GM18511 (cell line): Measurements from ENCODE around the gene FARS2.
A peak's percentile ranks its signal among the peaks of the same experiment; 100 is the strongest.

Experiments
- ATAC-seq: cut with Tn5 transposase; IDR thresholded peaks from one replicate; pipeline ENCODE4 v1.9.1; 2021; ENCODE audit warnings: mild to moderate bottlenecking, moderate library complexity; ENCODE audit not compliant: unreplicated experiment

The FARS2 gene

DNA sequence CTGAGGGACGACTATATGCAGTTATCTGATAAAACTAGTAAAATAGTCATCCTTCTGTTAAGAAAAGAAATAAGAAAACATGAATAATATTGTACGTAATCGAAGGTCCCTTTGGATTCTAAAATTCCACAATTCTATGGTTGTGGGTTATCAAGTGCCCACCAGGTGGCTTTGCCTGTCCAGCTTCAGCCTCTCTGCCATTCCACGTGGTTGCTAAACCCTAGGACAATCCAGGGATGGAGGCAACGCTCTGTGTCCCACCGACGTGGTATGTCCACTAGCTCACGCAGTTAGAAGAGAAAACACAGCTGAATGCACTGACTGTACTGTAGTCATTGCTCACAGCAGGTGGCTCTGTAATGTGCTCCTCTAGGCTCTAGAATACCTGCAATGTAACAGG, 349.3 kb downstream of the FARS2 start:
- no peak for ATAC-seq

DNA sequence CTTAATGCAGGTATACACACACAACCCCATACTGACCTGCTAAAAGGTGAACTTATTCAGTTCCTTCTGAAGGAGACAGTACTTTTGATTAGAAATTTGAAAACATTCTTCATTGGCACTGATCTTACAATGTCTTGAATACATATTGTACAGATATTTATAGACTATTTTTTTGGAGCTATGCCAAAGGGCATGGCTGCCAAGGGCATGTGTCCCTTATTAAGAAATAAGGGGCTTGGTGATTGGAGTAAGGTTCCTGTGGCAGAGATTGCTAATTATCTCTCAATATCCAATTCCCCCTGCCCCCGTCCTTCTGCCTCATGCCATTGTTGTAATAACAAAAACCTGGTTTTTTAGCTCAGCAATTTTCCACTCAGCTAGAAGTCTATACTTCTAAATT, 355.9 kb downstream of the FARS2 start:
- no peak for ATAC-seq

DNA sequence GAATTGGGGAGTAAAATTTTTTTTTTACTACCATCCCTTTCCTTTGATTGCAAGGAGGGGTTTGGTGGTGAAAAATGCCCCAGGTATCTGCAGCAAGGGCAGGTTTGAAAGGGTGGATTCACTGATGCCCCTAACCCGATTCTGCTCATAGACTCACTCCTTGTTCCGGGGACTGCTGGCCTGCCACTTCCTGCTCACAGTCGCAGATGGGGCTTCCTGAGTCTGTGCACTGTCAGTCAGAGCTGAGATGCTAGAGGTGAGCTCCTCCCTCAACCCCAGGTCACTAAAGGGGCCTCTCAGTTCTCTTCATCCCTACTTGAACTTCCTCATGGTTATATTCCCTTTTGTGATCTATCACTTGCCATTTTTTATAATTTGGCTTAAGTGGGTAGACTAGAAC, 357.9 kb downstream of the FARS2 start:
- ATAC-seq: peak; percentile 70

DNA sequence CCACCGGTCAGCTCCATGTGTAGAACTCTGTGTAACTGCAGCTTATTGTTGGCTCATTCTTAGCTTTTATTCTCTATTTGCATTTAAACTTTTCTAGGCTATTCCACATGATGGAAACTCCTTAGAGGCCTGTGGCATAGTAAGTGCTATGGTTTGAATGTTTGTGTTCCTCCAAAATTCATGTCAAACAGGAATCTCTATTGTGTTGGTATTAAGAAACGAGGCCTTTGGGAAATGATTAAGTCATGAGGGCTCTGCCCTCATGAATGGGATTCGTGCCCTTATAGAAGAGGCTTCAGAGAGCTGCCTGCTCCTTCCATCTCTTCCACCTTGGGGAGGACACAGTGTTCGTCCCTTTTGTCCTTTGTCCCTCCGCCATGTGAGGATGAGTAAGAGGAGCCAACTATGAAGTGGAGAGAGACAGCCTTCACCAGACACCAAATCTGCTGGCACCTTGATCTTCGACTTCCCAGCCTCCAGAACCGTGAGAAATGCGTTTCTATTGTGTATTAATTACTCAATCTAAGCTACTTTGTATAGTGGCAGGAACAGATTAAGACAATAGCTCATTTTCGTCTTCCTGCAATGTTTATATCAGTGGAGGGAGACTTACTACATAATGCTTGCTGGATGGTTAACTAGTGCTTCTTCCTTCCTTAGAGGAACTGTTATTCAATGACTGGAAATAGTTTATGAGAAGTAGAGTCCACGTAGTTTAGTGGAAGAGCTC, 361.1 kb downstream of the FARS2 start:
- ATAC-seq: no peak

DNA sequence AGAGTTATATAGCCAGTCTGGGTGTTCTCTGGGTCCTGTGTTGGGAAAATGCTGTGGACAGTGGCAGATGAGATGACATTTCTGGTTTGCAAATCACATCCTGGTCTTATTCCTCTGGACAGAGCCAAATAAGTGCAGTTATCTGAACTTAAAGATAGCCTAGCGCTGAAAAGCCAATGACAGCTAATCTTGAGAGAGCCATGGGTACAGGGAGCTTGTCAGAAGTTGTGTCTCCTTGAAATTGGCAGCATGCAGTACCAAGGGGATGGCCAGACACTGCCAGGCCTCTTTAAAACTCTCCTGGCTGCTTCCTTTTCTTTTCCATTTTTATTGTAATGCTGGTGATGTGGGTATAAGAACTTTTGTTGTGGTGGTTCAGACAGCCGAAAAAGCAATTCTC, 362.5 kb downstream of the FARS2 start:
- no peak for ATAC-seq

DNA sequence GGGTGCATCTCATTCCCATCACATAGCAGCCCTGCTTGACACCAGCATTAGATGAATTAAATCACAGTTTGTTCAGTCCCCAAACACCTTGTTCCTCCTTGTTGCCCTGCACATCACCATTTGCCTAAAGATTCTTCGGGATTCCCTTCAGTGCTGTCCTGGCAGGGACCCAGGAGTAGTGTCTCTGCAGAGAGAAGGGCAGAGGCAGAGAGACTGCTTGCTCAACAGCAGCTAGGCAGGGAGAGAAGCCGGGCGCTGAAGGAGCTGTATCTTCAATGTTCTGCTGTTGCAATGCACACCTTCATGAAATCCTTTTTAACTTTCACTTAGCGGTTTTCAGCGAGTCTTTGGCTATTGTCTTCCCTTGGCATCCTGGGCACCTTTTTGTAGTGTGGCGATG, 362.9 kb downstream of the FARS2 start:
- no peak for ATAC-seq

DNA sequence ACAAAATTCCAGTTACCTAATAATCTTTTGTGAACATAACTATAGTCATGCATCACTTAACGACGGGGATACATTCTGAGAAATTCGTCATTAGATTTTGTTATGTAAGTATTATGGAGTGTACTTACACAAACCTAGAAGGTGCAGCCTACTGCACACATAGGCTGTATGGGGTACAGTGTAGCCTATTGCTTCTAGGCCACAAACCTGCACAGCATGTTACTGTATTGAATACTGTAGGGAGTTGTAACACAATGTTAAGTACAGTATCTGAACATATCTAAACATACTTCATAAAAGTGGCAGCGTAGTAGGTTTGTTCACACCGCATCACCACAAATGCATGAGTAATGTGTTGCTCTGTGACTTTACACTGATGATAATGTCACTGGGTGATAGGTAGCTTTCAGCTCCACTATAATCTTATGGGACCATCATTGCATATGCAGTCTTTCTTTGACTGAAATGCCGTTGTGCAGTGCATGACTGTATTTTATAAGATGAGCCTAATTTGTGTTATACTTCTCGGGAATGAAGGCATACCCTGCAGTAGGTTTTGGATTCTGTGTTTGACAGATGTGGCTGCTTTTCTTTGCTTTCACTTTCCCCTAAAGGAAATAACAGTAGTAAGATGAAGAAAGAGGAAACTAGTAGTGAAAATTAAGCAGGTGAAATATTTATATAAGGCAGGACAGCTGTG, 365.6 kb downstream of the FARS2 start:
- peak; percentile 87 for ATAC-seq

DNA sequence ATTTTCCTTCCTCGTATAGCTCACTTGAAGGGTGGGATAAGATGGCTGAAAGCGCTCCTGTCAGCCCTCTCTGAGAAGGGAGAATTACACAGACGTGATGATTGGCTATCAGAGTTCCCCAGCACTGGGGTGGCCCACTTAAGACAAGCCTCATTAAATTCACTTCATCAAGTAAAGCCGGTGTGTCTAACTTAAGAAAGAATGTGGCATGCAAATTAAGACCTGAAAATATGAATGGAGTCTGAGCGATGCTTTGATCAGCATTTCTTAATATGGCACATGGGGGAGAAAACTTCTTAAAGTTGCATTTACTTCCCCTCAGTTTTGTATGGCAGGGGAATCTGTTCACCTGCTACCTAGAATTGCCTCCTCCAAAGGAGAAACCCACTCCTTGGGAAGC, 369.3 kb downstream of the FARS2 start:
- ATAC-seq: no peak

DNA sequence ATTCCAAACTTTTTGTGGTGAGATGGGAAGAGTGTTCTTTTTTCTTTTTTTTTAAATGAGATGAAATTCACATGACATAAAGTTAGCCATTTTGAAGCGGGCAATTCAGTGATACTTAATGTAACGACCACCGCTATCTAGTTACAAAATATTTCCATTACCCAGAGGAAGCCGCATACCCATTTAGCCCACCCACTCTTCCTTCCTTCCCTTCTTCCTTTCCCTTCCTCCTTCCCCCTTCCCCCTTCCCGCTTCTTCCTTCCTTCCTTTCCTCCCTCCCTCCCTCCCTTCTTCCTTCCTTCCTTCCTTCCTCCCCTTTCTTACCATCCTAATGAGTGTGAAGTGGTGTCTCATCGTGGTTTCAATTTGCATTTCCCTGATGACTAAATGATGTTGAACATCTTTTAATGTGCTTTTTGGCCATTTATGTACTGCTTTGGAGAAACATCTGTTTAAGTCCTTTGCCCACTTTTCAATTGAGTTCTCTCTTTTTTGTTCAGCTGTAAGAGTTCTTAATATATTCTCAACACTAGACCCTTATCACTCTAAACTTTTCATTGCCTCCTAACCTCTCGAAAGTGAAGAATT, 371.1 kb downstream of the FARS2 start:
- ATAC-seq: no peak

DNA sequence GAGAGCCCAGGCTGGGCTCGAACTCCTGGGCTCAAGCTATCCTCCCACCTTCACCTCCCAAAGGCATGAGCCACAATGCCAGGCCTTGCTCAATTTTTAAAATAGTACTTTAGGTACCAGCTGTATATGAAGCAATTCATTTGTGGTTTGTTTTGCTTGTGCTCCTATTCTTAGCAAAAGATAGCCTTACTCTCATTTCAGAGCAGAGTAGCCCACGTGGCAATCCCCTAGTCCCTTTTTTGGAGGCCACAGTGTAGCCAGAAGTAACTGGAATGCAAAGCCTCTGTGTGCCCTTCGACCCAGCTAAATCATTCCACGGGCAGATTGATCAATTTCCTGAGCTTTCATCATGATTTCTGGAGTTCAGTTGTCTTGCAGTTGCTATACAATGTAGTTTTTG, 373.2 kb downstream of the FARS2 start:
- ATAC-seq: no peak

DNA sequence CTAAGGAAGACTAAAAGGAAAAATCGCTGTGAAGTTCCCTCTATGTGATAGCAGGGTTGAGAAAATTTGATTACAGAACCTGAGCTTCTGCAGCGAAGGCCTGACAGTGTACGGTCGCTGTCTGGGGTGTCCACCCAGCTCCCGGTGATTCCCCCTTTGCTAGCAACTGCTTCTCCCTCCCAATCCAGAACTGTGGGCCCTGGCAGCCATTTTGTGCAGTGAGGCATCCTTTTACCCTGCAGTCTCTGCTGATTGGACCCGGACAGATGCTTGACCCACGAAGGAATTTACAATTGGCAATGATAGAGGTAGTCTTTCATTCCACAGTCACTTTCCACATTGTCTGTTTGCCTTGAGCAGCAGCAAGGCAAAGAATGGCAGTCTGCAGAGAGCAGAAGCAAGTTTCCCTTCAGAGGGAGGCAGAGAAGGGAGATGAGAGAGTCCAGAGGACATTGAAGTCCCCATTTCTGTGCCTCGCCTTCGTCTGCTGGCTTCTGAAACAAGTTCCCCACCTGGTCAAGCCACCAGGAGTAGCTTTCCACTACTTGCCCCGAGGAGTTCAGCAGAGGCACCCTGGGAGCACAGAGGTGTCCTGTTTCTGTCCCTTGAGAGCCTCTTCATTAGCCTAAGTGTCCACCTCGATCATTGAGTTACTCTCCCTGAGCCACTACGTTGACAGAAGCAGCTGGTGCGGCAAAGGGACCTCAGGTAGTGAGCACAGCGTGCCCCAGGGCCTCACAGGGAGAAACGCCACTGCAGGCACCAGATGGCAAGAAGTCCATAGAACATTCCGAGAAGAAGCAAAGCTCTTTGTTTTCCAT, 375.1 kb downstream of the FARS2 start:
- ATAC-seq: no peak

DNA sequence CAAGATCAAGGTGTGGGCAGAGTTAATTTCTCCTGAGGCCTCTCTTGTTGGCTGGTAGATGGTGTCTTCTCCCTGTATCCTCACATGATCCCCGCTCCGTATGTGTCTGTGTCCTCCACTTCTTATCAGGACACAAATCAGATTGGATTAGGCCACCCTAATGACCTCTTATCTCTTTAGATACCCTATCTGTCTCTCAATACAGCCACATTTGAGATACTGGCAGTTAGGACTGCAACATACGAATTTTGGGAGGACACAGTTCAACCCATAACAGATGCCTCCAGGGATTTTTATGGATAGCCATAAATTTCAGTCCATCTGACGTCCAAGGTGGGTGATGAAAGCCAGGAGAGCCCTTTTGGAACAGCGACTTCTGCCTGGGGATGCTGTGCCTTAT, 376.4 kb downstream of the FARS2 start:
- no peak for ATAC-seq

DNA sequence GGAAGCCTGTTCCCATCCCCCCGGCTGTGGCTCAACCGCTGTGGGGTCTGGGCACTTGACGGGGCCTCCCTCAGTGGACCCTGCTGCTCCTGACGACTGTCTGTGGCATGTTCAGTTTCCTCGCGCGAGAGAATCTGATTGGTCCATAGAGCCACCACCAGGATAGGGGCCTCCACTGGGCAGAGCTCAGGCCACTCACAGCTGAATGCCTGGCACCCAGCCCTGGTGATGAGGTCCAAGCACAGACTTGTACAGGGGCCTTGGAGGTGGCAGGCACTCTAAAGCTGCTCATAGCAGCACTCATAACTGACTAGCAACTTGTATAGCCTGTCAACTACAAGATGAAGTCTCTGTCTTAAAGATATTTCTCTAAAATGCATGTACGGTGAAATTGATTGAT, 377.4 kb downstream of the FARS2 start:
- ATAC-seq: no peak

DNA sequence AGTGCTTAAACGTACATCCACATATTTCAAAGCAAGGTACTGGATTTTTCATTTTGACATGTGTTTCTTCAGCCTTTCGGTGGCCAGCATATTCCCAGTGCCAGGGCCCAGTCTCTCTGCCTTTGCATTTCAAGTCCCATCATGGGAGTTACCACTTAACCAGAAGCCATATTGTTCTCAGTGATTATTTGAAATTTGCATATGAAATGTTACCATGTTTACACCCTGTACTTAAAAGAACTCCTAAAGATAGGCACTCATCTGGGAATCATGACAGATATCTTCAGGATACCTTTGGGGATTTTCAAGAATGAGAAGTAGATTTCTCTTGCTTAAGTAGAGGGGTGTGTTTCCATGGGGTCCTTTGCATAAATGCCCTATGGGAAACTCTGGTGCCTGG, 377.9 kb downstream of the FARS2 start:
- ATAC-seq: no peak

DNA sequence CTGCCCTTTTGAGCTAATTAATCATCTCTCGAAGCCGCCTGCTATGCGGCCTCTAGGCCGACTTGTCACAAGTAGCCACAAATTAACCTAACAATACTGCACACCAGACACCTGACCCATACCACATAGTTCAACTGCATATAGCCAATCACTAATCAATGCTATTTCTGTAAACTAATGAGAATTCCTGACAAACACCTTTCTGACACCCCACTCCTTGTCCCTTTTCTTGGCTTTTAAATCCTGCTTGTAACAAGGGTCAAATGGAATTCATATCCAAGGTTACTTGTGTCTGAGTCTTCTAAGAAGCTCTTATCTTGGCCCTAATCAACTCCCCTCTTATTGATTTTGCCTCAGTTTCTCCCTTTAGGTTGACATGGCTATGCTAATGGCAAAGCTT, 379.3 kb downstream of the FARS2 start:
- no peak for ATAC-seq

DNA sequence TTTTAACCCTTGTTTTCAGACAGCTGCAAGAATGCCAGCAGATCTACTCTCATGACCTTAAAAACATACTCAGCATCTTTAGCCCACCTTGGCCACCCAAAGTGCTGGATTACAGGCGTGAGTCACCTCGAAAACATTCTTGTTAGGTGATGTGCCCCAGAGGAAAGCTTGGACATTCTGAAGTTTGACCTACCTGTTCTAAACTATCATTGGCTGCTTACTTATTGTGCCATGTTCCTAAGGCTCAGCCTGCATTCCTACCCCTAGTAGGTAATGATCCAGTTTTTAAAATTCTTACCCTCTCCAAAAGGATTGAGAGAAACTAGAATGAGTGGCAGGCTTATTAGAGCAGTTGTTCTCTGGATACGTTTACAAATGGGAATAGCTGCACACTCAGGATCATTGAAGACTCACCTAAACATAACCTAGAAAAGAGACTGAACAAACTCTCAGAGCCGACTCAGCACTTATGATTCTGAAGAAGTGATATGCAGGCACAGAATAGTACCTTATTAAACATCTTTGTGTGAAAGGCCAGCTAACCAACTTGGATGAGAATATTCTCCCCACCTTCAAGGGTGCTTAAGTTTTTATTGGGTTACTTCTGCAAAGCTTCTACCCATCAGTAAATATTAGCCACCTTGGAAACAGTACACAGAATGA, 383.3 kb downstream of the FARS2 start:
- ATAC-seq: no peak

DNA sequence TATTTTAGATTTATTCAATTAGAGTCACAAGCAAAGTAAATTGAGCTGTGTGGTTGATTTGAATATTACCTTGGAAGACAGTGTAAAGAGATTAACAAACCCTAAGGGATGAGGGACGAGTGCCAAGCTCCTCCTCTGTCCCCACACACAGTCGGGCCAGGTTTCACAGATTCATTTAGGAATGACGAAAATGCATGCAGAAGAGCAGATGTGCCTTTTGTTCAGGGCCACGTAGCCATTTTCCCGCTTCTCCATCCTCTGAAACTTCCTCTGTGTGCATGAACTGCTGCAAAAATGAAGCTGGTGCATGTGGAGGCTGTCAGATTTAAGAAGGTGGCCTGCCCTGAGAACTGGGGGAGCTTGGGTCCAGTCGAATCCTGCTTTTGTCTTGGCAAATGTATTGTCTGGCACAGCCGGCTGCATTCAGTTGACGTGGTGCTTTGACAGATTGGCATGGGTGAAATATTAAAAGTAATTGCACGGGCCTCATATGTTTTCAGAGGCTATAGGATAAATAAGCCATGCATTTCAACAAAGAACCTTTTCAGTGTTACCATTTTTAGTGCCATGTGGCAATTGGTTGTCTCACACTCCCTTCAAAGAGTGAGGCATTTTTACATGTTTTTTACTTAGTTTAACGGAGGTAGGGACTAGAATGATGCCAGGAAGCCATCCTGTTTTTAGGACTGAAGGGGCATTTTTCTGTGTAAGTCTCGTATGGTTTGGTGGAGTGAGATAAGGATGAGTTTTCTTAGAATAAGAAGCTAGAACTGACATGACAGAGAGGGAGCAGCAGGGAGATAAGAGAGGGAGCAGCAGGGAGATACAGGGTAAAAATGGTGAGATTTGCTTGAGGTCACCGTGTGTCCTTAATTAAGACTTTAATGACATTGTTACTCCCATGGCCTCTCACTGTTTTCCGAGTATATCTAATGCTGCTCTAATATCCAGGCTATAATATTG, 384.3 kb downstream of the FARS2 start:
- ATAC-seq: no peak

DNA sequence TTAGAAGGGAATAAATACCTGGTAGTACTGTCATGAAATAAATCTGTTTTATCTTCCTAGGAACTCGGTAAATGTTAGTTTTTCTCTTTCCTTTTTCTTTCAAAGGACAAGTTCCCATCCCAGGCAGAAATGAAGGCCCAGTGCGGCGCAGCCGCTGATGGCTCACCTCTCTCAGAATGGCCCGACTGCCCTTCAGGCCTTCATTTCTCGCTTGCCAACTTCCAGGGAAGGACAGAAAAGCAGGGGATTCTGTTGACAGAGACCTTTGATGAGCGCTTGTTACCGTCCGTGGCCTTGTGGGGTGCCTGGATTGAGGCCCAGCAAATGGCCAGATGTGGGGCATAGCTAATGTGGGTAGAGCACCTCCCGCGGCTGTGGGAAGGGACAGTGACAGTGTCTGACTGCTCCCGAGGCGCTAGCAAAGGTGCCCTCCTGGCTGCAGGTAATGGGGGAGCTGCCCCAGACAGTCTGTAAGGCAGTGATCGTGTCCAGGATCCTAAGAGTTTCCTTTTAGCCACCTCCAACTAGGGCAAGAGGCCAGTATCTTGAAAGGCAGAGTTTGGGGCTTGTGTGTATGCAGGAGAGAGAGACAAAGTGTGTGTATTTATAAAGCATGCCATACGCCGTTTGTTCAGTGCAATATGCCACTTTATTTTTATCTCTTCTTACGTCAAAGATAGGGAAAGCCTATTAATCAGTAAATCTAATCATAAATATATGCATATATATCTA, 391.3 kb downstream of the FARS2 start:
- no peak for ATAC-seq

DNA sequence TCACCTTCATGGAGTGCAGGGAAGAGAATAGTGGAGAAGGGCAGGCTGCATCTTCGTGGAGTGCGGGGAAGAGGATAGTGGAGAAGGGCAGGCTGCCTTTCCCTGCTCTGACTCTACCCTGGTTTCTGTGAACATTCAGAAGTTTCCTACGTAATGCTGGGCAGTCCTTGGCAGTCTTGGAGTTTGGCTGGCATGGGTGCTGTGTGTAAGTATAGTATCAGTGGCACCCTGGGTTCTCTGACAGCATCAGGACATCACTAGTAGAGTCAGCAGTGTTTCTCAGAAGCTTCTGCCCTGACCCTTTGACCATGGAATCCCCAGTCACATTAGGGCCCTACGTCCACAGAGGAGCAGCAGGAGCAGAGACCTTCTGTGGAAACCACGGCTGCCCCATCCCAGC, 392.5 kb downstream of the FARS2 start:
- ATAC-seq: no peak
